Posterior vena cava (tissue), 2 donors: ENCODE results near the gene DEFB129. TPM values are rescaled to one million over a fixed set of nuclear protein-coding genes. Genes with fewer than 3 reads are reported as not detected.

Experiments
- DNase-seq: peaks from one replicate; pipeline ENCODE4 v3.0.0-alpha.2; 2020; ENCODE audit warnings: low spot score
- intact Hi-C, 2 donors: fragments of 100-400 bp; cut with DNase I; formaldehyde crosslinking; loops; one replicate each; pipeline versions ENCODE4 v1.14.1 to v1.14.2; 2022 to 2023
- total RNA-seq, 2 donors: library from RNA; stranded (reverse); fragmentation: NEBNext Ultra II Directional; extraction: Animal tissue kit (Norgen Biotek cat#: 25700); gene quantifications; one replicate each; pipeline ENCODE4 v1.2.1, GENCODE V29; 2021
- donor health status: DM: yes; HTN: yes; CAD: no.
- donor health status: DM: yes; HTN: yes; CAD: no.

The DEFB129 gene
- total RNA-seq, 2 donors from 2014 or later = not detected

- intact Hi-C loops = no loop called here
- no peak for DNase-seq
These were observed 51.8 kb downstream of the DEFB129 start for GRCh38 chr20:278607-279571.

Other genes with a start within 250 kb of the DEFB129 start
- not detected for gene DEFB125, start 139.6 kb upstream of the DEFB129 start, total RNA-seq
- not detected for gene DEFB126, start 84.7 kb upstream of the DEFB129 start, total RNA-seq
- not detected for gene DEFB127, start 69.8 kb upstream of the DEFB129 start, total RNA-seq
- gene DEFB128, start 37.5 kb upstream of the DEFB129 start, total RNA-seq = not detected
- not detected for gene DEFB132, start 30.5 kb downstream of the DEFB129 start, total RNA-seq
- 1 to 10 TPM; 4.3 to 4.5 TPM for gene C20orf96, start 63.5 kb downstream of the DEFB129 start, total RNA-seq
- gene ZCCHC3, start 70.3 kb downstream of the DEFB129 start, total RNA-seq = 10 to 100 TPM; 10.1 to 10.9 TPM
- 1 to 10 TPM; 6.6 to 9.5 TPM for gene SOX12, start 98.3 kb downstream of the DEFB129 start, total RNA-seq
- gene NRSN2, start 119.9 kb downstream of the DEFB129 start, total RNA-seq = 10 to 100 TPM; 44.2 to 51.0 TPM
- 10 to 100 TPM in 1 of 2 donors, 1 to 10 TPM in 1; 7.8 to 12.6 TPM for gene TRIB3, start 153.5 kb downstream of the DEFB129 start, total RNA-seq
- 10 to 100 TPM; 46.7 to 54.4 TPM for gene RBCK1, start 181.0 kb downstream of the DEFB129 start, total RNA-seq
- 10 to 100 TPM; 28.7 to 33.0 TPM for gene TBC1D20, start 235.3 kb downstream of the DEFB129 start, total RNA-seq